NCI-H2081 treated with DMSO at 0.1 percent for 48 hours (cell line): ENCODE data around the gene C1orf159.
"Not testable (repeated sequence)": the region's sequence is repeated elsewhere in the genome, so short reads cannot be mapped to it uniquely, and the experiment has no call there.

Experiments
- DNase-seq: peaks from one replicate; lab custom pipeline; 2025; lab: John Stamatoyannopoulos, UW

Gene C1orf159

GRCh38 chr1:1115786-1116700, at the start of gene C1orf159:
TSS of gene C1orf159 (minus strand) at chr1:1116089. CDS start at chr1:1091543, 24,546 bp downstream.
- peak; percentile 90 for DNase-seq

DNA sequence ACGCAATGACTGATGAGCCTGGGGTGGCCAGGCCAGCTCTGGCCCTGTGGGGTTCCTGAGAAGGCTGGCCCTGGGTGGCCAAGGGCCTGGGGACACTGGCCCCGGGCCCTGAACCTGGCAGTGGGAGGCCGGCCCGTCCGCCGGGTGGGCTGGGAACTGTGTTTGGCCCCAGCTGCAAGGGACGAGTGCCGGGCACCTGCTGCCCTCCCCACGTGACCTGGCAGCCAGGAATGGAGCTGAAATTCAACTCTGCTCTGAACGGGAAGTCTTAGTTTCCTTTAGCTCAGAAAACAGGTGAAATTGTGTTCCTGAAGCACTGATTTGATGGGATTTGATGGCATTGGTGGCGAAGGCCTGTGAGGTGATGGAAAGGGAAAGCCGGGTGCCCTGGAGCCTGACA, 49.6 kb upstream of the C1orf159 start:
- no peak for DNase-seq

GRCh38 chr1:1164701-1165451, 49.0 kb upstream of the C1orf159 start:
- no peak for DNase-seq

DNA sequence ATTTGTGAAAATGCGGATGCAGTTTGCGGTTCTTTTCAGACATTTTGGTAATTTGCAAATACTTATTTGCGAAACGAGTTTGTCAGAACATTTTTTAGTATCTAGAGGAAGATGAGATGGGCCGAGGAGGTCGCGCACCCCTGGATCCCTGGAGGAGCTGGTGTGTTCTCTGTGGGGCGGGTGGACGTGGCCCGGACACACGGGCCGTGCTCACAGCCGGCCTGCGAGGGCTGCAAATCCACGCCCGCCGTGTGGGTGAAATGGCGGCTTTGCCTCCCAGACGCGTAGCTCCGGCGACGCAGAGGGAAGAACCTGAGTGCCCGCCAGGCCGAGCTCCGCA, 48.4 kb upstream of the C1orf159 start:
- DNase-seq = no peak

- no peak for DNase-seq
Measured at GRCh38 chr1:1163538-1164070, 47.7 kb upstream of the C1orf159 start.

DNA sequence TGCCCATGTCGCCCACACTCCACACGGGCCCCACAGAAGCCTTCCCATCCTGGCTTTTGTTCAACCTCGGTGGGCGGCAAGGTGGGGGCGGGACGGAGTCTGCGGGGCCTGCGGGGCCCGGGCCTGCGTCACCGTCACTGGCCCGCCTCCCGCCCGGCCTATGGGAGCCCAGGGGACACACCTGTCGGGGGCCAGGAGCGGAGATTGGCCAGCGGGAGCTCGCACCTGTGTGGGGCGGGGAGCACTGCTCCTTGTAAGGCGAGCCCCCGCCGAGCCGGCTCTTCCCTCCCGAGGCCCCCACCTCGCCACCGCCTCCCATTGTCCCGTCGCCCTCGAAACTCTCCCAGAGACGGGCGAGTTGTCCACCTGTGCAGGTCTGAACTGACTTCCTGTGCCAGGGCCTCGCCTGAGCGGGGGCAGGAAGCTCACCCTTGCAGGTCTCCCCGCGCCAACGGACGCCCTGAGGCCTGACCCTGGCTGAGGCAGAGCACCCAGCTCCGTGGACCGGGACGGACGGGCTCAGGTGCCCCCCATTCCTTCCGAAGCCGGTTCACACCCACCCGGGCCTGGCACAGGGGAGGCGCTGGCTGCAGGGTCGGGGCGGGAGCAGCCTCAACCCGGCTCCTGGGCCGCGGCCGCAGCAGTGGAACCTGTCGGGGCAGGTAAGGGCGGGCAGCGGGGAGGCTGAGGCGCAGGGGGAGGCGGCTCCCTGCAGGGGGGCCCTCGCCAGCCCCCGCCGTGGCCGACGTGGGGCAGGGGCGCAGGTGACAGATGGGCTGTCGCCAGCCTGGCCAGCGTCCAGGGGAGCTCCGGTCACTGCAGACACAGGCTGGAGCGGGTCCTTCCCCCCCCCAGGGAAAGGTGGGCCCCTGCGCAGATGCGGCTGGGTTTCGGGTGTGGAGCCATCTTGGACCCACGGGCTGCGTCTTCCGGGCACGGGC, 47.0 kb upstream of the C1orf159 start:
- DNase-seq = peak; percentile 75

GRCh38 chr1:1161683-1162079, 45.8 kb upstream of the C1orf159 start:
- DNase-seq = no peak

DNA sequence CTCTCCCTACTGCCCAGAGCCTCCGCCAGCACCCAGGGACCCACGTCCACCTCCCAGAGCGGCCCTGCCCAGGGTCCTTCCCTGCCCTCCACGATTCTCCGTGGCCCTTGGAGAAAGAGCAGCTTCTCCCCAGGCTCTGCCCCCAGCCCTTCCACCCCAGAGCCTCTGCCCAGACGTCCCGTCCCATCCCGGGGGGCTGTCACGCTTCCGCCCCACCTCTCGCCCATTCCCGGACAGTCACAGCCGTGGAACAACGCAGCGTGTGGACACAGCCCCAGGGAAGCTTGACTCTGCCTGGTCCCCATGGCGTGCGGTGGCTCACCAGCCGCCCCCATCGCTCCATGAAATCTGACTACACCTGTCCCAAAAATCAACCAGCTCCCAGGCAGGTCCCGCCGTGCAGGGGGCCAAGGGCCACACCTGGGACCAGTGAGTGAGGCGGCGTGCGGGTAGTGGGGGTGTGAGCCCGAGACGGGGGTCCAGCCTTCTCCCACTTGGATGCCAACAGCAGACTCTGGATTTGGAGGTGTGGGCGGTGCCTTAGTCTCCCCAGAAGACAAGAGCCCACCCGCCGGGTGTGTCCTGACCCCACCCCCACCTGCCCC, 45.3 kb upstream of the C1orf159 start:
- no peak for DNase-seq

- DNase-seq = no peak
Measured at GRCh38 chr1:1160281-1160930, 44.5 kb upstream of the C1orf159 start.

DNA sequence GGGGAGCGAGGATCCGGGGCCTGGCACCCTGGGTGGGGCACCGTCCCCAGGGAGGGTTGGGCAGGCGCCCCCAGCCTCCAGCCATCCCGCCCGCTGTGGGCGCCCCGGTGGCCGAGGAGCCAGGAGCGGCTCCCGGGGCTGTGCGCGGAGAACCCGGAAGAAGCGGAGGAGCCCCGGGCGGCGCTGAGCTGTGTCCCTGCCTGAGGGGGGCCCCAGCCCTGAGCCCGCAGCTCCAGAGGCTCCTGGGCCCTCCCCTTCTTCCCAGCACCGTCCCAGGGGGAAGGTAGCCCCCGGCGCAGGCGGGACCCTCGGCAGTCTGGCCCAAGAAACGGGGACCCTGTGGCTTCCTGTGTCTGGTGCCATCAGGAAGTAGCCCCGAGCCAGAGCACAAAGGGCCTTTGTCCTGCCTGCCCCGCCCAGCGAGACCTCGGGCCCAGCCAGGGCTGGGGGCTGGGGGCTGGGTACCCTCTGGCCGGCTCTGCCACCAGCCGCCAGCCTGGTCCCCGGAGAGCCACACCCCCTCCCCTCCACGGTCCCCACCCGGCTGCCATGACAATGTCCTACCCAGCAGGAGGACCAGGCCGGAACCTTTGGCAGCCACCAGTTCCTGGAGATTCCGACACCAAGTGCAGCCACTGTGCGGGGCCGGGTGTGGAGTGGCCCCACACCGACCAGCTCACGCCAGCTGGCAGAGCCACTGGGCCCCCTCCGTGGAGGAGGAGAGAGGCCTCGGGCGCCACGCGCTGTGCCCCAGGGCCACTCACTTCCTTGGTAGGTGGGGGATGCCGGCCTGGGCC, 42.2 kb upstream of the C1orf159 start:
- no peak for DNase-seq

DNA sequence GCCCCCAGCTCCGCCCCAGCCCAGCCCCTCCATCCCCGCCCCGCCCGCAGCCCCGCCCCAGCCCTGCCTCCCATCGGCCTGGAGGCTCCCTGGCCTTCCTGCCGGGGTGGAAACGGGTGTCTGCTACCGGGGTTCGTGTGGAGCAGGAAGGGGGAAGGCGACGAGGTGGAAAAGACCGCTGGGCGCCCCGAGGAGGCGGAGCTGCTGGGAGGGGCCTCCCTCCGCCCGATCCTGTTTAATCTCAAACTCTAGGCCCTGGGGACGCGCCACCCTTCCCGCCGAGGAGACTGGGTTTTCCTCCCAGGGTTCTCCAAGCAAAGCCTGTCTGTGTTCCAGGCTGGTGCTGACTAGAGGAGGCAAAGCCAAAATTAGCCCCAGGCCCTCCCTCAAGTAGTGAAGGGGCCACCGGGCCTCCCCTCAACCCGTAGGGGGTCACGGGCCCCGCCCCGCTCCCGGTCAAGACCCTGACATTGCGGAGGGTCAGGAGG, 41.6 kb upstream of the C1orf159 start:
- no peak for DNase-seq

DNA sequence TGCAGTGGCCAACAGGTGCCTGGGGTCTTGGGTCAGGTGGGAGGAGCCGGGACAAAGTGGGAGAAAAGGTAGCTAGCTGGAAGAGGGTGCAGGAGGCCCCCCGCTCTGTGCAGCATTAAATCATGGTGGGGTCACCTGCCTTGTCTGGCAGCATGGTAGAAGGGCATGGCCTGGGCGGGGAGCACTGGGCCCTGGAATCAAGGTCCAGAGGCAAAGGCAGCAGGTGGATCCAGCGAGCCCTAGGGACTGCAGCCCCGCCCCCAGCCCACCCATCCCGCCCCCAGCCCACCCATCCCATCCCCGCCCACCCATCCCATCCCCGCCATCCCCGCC, 41.1 kb upstream of the C1orf159 start:
- no peak for DNase-seq

DNA sequence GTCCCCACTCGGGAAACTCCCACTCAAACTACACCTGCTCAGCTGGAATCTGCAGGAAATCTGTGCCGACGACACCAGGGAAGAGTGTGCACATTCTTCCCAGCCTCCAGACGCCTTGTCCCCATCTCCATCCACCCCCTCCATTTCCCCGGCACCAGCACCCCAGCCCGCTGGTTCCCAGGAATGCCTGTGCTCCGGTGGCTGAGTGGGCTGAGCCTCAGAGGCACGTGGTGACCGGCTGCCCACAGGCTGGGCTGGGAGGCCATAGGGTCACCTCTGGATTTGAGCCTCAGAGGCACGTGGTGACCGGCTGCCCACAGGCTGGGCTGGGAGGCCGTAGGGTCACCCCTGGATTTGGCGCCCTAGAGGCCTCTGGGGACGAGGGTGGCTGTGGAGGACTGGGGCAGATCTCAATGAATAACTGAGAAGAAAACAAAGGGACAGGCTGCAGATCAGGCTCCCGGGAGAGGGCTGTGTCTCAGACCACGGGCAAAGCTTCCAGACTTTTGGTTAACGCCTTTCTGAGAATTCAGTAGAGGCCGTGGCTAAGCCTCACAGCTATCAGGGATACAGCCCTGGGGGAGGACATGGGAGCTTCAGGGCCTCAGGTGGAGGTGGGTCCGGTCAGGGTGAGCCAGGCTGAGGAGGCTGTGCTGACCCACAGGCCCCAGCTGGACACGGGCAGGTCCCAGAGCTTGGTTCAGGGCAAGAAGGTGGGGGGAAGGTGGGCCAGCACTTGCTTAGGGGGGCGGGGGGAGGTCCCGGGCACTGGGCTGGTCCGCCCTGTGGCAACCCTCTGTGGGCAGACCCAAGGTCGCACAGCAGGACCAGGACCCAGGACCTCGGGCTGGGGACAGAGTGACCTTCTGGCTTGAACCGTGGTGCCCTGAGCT, 40.5 kb upstream of the C1orf159 start:
- DNase-seq = no peak

GRCh38 chr1:1155258-1155657, 39.4 kb upstream of the C1orf159 start:
- DNase-seq = no peak

GRCh38 chr1:1153874-1154273, 38.0 kb upstream of the C1orf159 start:
- no peak for DNase-seq

GRCh38 chr1:1153215-1153614, 37.3 kb upstream of the C1orf159 start:
- not testable (repeated sequence) for DNase-seq

DNA sequence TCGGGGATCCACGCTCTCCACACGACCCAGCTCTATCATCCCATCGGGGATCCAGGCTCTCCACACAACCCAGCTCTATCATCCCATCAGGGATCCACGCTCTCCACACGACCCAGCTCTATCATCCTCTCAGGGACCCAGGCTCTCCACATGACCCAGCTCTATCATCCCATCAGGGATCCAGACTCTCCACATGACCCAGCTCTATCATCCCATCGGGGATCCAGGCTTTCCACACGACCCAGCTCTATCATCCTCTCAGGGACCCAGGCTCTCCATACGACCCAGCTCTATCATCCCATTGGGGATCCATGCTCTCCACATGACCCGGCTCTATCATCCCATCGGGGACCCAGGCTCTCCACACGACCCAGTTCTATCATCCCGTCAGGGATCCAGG, 36.5 kb upstream of the C1orf159 start:
- DNase-seq = not testable (repeated sequence)

- no peak for DNase-seq
Measured at GRCh38 chr1:1151306-1151705, 35.4 kb upstream of the C1orf159 start.

DNA sequence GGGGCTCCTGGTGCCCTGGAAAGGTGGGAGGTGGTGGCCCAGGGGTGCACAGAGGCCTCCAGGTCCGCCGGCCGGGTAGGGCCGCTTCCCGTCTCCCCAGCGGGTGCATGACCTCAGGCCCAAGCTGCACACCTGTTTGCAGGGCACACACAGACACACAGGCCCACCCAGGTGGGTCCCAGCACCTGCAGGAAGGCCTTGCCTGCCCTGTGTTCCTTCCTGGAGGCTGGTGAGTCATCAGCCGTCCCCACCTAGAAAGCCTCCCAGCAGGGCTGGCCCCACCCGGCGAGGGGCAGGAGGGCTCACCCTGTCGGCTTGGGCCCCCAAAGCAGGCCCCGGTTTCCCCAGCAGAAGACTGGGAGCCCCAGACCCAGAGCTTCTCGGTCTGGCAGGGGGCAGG, 34.2 kb upstream of the C1orf159 start:
- DNase-seq = no peak
